Measurements from ENCODE around the gene KLHL2.
"Not testable (repeated sequence)": the region's sequence is repeated elsewhere in the genome, so short reads cannot be mapped to it uniquely, and the experiment has no call there.

Gene KLHL2

GRCh38 chr4:165236852-165237251 lies 29.5 kb downstream of the KLHL2 start:
- DNase-seq: not testable (repeated sequence)

- not testable (repeated sequence) for DNase-seq
These were observed 30.8 kb downstream of the KLHL2 start for GRCh38 chr4:165238041-165238640.

DNA sequence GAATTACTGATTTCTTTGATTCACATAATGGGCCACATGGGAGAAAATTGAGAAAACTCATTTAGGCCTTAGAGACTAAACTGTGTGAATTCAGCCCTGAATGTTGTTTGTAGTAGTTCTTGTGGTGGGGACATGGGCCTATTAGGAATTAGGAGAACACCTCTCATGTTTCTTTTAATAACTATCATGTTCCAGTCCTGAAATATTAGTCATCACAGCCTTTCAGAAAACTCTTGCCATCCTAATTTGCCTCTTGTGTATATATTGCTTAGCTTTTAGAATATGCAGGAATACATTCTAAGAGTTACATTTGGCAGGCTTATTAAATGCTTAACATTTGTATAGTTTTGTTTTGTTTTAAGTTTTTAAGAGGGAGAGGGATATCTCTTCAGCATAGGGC lies 33.4 kb downstream of the KLHL2 start:
- not testable (repeated sequence) for DNase-seq

DNA sequence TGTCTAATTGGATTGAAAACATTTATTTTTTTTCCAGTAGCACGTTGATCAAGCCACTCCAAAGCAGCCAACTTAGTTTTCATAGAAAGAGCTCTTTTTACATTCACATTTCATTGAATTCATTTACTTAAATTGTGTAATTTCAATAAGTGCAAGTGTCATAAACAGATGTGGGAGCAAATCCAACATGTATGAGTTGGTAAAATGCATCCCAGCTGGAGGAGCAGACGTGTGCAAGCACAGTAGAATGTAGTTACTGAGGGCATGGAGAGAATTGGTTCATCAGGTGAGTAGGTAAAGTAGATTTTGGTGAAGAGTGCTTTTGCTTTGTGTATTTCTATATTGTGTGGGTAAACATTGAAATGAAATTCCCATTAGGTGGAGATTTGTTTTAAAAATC lies 36.8 kb downstream of the KLHL2 start:
- not testable (repeated sequence) for DNase-seq

- DNase-seq: not testable (repeated sequence)
These were observed 37.3 kb downstream of the KLHL2 start for GRCh38 chr4:165244587-165245186.

DNA sequence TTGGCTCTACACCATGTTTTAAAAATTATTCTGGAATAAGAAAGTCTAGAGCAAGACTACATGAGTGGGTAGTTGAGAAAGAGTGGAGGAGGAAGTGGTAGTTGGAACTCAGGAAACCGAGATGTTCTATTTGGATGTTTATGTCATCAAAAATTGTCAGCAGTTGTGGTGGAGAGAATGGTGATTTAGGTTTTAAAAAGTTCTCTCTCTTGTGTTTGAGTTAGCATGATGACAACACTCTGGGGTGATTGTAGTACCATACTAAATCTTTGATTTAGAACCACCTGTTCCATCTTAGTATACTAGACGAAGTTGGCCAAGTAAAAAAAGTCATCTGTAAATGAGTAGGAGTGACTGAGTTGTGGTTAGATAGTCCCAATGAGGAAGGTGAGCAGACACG lies 40.7 kb downstream of the KLHL2 start:
- no peak for DNase-seq

DNA sequence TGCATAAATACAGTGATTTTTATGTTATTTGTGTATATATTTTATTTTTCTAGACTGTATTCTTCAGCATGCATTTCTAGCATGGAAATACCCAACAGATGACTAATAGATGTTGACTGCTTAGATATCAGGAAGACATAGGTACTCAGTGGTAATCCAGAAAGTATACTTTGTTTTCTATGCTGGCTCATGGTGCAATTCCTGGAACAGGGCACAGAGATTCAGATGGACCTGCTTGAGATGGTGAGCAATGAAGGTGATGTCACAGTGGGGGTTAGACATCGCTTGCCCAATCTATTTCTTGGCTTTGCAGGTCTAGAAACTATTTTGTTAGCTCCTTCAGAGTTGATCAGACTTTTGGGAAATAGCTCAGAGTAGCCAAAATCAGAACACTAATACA lies 41.5 kb downstream of the KLHL2 start:
- not testable (repeated sequence) for DNase-seq

- not testable (repeated sequence) for DNase-seq
These were observed 47.4 kb downstream of the KLHL2 start for GRCh38 chr4:165254771-165255170.

- peak; percentile 13 for DNase-seq
These were observed 48.1 kb downstream of the KLHL2 start for GRCh38 chr4:165255439-165255838.

DNA sequence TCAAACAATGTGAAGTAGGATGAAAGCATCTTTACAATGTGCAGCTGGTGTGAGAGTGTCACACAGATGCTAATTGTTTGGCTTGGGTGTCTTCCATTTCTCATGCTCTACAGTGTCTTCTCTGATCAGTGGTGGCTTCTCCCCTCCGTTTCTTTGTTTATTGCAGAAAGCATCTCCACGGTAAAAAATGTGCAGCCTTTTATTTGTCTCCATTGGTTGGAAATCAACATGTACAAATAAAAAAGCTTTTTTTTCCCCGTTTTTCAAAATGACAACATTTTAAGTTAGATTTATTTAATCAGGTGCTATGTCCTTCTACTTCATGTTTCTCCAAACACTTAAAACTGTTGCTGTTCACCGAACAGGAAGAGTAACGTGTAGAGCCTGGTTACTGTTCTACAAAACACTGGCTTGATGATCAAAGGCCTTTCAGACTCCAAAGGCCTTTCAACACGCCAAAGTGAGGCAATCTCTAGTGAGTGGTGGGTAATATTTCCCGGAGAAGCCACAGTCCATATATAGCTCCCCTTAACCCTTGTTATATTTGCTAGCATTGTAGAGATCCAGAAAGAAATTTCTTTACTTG lies 48.8 kb downstream of the KLHL2 start:
- not testable (repeated sequence) for DNase-seq

- DNase-seq: not testable (repeated sequence)
These were observed 52.4 kb downstream of the KLHL2 start for GRCh38 chr4:165259776-165260175.

DNA sequence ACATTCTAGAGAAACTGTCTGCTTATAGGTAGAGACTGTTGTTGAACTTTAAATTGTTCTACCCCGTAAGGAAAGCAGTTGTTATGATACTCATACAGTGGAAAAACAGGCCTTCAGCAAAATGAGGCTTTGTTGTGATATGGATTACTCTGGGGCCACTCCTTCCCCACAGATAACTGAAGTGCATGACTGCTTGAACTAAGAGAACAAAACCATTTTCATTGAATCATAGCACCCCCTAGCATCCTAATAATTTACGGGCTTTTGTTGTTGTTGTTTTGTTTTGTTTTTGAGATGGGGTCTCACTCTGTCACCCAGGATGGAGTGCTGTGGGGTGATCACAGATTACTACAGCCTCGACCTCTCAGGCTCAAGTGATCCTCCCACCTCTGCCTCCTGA lies 54.9 kb downstream of the KLHL2 start:
- DNase-seq: not testable (repeated sequence)

- DNase-seq: not testable (repeated sequence)
These were observed 56.1 kb downstream of the KLHL2 start for GRCh38 chr4:165263466-165263865.

DNA sequence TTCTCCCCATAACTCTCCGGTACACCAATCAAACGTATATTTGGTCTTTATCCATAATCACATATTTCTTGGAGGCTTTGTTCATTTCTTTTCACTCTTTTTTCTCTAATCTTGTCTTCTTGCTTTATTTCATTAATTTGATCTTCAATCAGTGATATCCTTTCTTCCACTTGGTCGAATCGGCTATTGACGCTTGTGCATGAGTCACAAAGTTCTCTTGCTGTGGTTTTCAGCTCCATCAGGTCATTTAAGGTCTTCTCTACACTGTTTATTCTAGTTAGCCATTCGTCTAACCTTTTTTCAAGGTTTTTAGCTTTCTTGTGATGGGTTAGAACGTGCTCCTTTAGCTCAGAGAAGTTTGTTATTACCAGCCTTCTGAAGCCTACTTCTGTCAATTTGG lies 62.6 kb downstream of the KLHL2 start:
- not testable (repeated sequence) for DNase-seq

- DNase-seq: not testable (repeated sequence)
These were observed 66.1 kb downstream of the KLHL2 start for GRCh38 chr4:165273443-165273842.

- not testable (repeated sequence) for DNase-seq
These were observed 68.0 kb downstream of the KLHL2 start for GRCh38 chr4:165275357-165275756.

GRCh38 chr4:165279531-165279930 lies 72.2 kb downstream of the KLHL2 start:
- DNase-seq: not testable (repeated sequence)

- not testable (repeated sequence) for DNase-seq
These were observed 77.3 kb downstream of the KLHL2 start for GRCh38 chr4:165284697-165285096.

DNA sequence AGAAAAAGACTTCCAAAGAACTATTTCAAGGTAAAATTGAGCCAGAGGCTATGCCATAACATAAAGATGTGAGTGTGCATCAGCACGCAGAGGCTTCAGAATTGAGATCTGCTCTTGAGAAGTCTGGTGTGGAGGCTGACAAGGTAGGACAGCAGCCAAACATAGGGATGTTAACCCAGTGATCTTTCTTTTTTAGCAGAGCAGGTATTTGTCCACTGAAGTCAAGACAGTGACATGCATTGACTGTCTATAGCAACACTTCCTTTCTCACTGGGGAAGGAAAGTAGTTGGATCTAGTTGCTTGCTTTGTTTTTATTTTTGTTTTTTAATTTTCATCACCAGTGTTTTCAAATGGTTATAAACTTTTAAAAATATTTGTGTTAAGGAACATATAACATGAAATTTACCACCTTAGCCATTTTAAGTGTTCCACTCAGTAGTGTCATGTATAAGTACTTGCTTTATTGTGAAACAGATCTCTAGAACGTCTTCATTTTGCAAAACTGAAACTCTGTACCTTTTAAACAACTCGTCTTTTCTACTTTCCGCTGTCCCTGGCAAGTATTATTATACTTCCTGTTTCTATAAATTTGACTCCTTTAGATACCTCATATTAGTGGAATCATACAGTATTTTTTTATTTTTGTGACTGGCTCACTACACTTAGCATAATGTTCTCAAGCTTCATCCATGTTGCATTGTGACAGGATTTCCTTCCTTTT lies 79.4 kb downstream of the KLHL2 start:
- DNase-seq: not testable (repeated sequence)

DNA sequence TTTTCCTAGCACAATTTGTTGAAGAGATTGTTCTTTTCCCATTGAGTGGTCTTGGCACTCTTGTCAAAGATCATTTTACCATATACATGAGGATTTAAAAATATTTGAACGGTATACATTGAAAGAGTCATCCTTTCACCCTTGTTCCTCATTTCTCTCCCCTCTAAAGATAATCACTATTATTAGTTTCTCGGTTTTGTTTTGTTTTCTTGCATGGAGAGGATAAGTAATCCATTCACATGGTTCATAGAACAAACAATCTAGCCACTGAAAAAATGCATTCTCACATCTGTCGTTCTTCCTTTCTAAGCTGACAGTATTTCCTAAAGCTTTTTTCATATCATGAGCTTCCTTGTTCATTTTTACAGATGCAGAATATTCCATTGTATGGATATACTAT lies 80.9 kb downstream of the KLHL2 start:
- no peak for DNase-seq

GRCh38 chr4:165288639-165289422 lies 81.5 kb downstream of the KLHL2 start:
- no peak for DNase-seq

- DNase-seq: no peak
These were observed 82.0 kb downstream of the KLHL2 start for GRCh38 chr4:165289423-165289785.

DNA sequence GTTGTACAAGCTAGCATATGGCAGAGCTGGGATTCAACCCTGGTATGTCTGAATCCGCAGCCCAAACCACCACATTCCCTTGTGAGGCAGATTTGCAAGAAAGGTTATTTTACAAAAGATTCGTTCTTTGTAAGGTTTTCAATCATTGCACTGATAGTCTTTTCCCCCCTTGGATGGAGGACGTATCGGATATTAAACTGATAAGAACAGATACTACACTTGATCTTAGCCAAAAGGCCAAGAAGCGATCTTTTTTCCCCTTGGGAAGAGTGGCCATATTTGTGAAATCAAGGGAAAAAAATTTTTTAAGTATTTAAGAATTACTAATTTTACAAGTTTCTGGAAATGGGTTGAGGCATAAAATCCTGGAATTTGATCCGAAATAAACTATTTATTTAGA lies 85.7 kb downstream of the KLHL2 start:
- no peak for DNase-seq
